Adrenal gland (tissue), 12 donors: Measurements from ENCODE around the gene MAP3K15. TPM values are rescaled to one million over a fixed set of nuclear protein-coding genes. Genes with fewer than 3 reads are reported as not detected.

Experiments
- DNase-seq, 7 donors: peaks; one replicate each; pipeline ENCODE4 v3.0.0-alpha.2; 2019 to 2020
- H3K27ac ChIP-seq, 5 donors: fragments of 200-600 bp; sonication (generic) in 4 of 5; 1 replicate in 3 of 5; 2 replicates in 2 of 5; pipeline versions ENCODE4 v1.5.1 to v1.8.0; 2016 to 2020; ENCODE audit warnings: mild to moderate bottlenecking in 1 of 5
- H3K27me3 ChIP-seq: fragments of 200-600 bp; 2 replicates; pipeline ENCODE4 v1.8.0; 2021
- H3K36me3 ChIP-seq, 2 donors: fragments of 200-600 bp; replicated peaks in 1 of 2; 1 replicate in 1 of 2; 2 replicates in 1 of 2; pipeline versions ENCODE4 v1.5.1 to v1.8.0; 2018 to 2022
- H3K4me1 ChIP-seq, 2 donors: fragments of 200-600 bp; replicated peaks in 1 of 2; 1 replicate in 1 of 2; 2 replicates in 1 of 2; pipeline versions ENCODE4 v1.5.1 to v1.8.0; 2018 to 2021
- H3K4me3 ChIP-seq, 4 donors: fragments of 200-600 bp; sonication (generic) in 3 of 4; one replicate each; pipeline ENCODE4 v1.5.1; 2016 to 2018
- H3K9me3 ChIP-seq, 3 donors: fragments of 200-600 bp; sonication (generic) in 1 of 3; replicated peaks in 1 of 3; 1 replicate in 2 of 3; 2 replicates in 1 of 3; pipeline versions ENCODE4 v1.5.1 to v1.8.0; 2016 to 2021
- CTCF ChIP-seq, 6 experiments: fragments of 450-650 bp in 4 of 6; fragments of 200-600 bp in 2 of 6; sonication (generic) in 1 of 6; IDR thresholded peaks; 1 replicate in 5 of 6; 2 replicates in 1 of 6; pipeline versions ENCODE4 v1.5.1 to v1.8.0; 2016 to 2021; ENCODE audit warnings: antibody characterized with exemption in 6 of 6, mild to moderate bottlenecking in 2 of 6, moderate library complexity in 1 of 6
- POLR2A ChIP-seq, 2 donors: fragments of 450-650 bp; IDR thresholded peaks; one replicate each; pipeline ENCODE4 v1.6.1; 2017; ENCODE audit warnings: antibody characterized with exemption in 2 of 2, mild to moderate bottlenecking in 2 of 2, moderate library complexity in 1 of 2
- WGBS, 4 donors: extraction: QIAGEN DNeasy Blood & Tissue Kit in 2 of 4; methylation state at CpG; one replicate each; pipeline versions ENCODE4 v1.1.5 to v1.1.7; 2013 to 2017; 5-methylcytosine and 5-hydroxymethylcytosine counted together
- intact Hi-C, 2 donors: fragments of 100-400 bp; cut with DNase I; formaldehyde crosslinking; loops; one replicate each; pipeline versions ENCODE4 v1.14.1 to v1.15.0; 2022 to 2023
- polyA plus RNA-seq, 3 donors: library from polyadenylated mRNA; stranded (reverse); fragments of 200-250 nt in 2 of 3; fragments of 350-450 nt in 1 of 3; fragmentation: Illumina TruSeq in 1 of 3; extraction: RNeasy Lipid Tissue Mini Kit (QIAGEN cat#74804) in 1 of 3; gene quantifications; one replicate each; pipeline ENCODE4 v1.2.3, GENCODE V29; 2013 to 2014
- total RNA-seq, 9 donors: library from RNA; depleted of rRNA in 4 of 9; stranded (reverse); fragments of >200 nt in 4 of 9; fragments of 120-200 nt in 1 of 9; fragmentation: NEBNext Ultra II Directional in 1 of 9; extraction: Animal tissue kit (Norgen Biotek cat#: 25700) in 1 of 9; gene quantifications; one replicate each; pipeline versions ENCODE4 v1.1.0 to v1.2.4, GENCODE V29; 2013 to 2023
- donor health status: healthy with polysubstance abuse.
- donor health status: Bipolar disorder and iron deficiency.
- donor health status: DM: yes; HTN: yes; CAD: no.
- donor health status: DM: no; HTN: no; CAD: no.
- donor health status: DM: no; HTN: no; CAD: no.
- donor health status: DM: yes; HTN: yes; CAD: no.

MAP3K15 gene
- total and polyA plus RNA-seq, 12 donors, result 28.9 to 92.3 (median 67.9) TPM

GRCh38 chrX:19535476-19535875, 20.2 kb upstream of the MAP3K15 start:
- H3K36me3 ChIP-seq, result no peaks in the 10 kb centered on the region
- no peak overlapping the region for H3K4me3 ChIP-seq
- no peak overlapping the region for H3K27ac ChIP-seq
- TF ChIP-seq POLR2A (IDR thresholded peaks at IDR 0.05) (no peak), CTCF (IDR thresholded peaks at IDR 0.05) (peak; percentile 16 to 50 (median 39))
- no peaks in the 10 kb centered on the region for H3K4me1 ChIP-seq
- no peaks in the 10 kb centered on the region for H3K27me3 ChIP-seq
- intact Hi-C loops, result no loop called here
- WGBS, 4 donors, result 39 to 61% (median 48%) methylated on average over 2 of the region's 2 CpGs
- DNase-seq, result peak in 1 of 7 donors; percentile 35
- no peaks in the 10 kb centered on the region for H3K9me3 ChIP-seq

GRCh38 chrX:19532709-19533108, 17.4 kb upstream of the MAP3K15 start:
- DNase-seq, result peak in 1 of 7 donors; percentile 20
- no peaks in the 10 kb centered on the region for H3K4me1 ChIP-seq
- H3K27ac ChIP-seq, result no peak overlapping the region
- no peaks in the 10 kb centered on the region for H3K27me3 ChIP-seq
- H3K36me3 ChIP-seq, result no peaks in the 10 kb centered on the region
- no peaks in the 10 kb centered on the region for H3K9me3 ChIP-seq
- intact Hi-C loops, result loop anchor here in 1 of 2 donors (5.0 kb wide), 1 partner anchor 160 kb away; no protein-coding TSS in a partner anchor
- no peak overlapping the region for H3K4me3 ChIP-seq
- WGBS, 4 donors, result 71 to 94% (median 80%) methylated on average over 4 to 8 of the region's 8 CpGs
- TF ChIP-seq POLR2A (IDR thresholded peaks at IDR 0.05), result no peak
- TF ChIP-seq CTCF (IDR thresholded peaks at IDR 0.05), result no peak

- Histone ChIP-seq H3K27ac (no peak overlapping the region), H3K36me3 (no peaks in the 10 kb centered on the region), H3K4me3 (no peak overlapping the region), H3K4me1 (no peaks in the 10 kb centered on the region), H3K9me3 (no peaks in the 10 kb centered on the region), H3K27me3 (no peaks in the 10 kb centered on the region)
- DNase-seq, result no peak
- intact Hi-C loops, result no loop called here
- TF ChIP-seq POLR2A (IDR thresholded peaks at IDR 0.05) (no peak), CTCF (IDR thresholded peaks at IDR 0.05) (no peak)
- whole genome bisulfite sequencing, 4 donors, result 68 to 98% (median 85%) methylated on average over 4 of the region's 4 CpGs
Measured at GRCh38 chrX:19517965-19518364, 2.7 kb upstream of the MAP3K15 start.

- peak overlapping the region in 2 of 4 donors; percentile 22 to 57 for H3K4me3 ChIP-seq
- peak; percentile 34 to 52 (median 45) for DNase-seq
Measured at GRCh38 chrX:19515615-19516105, 352 bp upstream of the MAP3K15 start.

More at GRCh38 chrX:19515615-19516105, 352 bp upstream of the MAP3K15 start:
- H3K27ac ChIP-seq, result peak overlapping the region in 4 of 5 donors; percentile 48 to 89 (median 80)
- TF ChIP-seq CTCF (IDR thresholded peaks at IDR 0.05), result peak in 3 of 6 experiments; percentile 9 to 46 (median 13)
- no peak for TF ChIP-seq POLR2A (IDR thresholded peaks at IDR 0.05)
- no peaks in the 10 kb centered on the region for H3K36me3 ChIP-seq
- no peaks in the 10 kb centered on the region for H3K9me3 ChIP-seq
- no peaks in the 10 kb centered on the region for H3K27me3 ChIP-seq
- 1 to 46% (median 15%) methylated on average over 12 to 23 of the region's 23 CpGs for WGBS, 4 donors
- intact Hi-C loops, result no loop called here
- no peaks in the 10 kb centered on the region for H3K4me1 ChIP-seq
